ENCODE results near the gene MRC1. TPM values are rescaled to one million over a fixed set of nuclear protein-coding genes. Genes with fewer than 3 reads are reported as not detected.

MRC1 gene
- 3.0 TPM for total RNA-seq

DNA sequence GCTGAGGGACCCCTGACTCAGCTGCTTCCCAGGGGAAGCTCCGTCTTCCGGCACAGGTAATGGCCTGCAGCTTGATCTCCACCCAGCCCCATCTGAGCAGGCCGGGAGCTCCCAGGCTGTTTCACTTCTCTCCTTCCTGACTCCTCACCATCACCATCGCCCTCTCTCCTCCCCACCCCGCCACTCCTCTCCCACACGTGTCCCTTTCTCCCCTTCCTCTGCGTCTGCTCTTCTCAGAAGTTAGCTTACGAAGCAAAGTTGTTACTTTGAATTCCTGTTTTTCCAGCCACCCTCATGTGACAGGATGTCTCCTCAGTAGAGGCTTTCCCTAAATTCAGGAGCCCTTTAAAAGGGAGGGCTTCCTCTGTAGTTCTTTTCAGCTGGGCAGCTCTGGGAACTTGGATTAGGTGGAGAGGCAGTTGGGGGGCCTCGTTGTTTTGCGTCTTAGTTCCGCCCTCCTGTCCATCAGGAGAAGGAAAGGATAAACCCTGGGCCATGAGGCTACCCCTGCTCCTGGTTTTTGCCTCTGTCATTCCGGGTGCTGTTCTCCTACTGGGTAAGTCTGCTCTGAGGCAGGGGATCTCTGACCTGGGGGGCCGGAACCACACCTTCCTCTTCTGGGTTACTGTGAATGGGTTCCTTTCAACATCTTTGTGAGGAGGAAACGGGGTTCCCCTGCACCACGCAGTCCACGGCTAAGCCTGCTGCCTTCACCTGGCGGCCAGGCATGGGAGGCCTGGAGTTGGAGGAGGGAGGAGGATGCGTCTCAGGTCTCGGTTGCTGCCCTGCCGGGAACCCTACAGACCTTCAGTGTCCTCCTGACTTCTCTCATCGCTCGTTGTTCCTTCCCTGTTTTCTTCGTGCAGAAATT lies at the start of gene MRC1:
Gene MRC1, plus strand, starts transcription at position 378 of the 871 bp plus-strand sequence. Its CDS starts 118 bp downstream, at position 496.

DNA sequence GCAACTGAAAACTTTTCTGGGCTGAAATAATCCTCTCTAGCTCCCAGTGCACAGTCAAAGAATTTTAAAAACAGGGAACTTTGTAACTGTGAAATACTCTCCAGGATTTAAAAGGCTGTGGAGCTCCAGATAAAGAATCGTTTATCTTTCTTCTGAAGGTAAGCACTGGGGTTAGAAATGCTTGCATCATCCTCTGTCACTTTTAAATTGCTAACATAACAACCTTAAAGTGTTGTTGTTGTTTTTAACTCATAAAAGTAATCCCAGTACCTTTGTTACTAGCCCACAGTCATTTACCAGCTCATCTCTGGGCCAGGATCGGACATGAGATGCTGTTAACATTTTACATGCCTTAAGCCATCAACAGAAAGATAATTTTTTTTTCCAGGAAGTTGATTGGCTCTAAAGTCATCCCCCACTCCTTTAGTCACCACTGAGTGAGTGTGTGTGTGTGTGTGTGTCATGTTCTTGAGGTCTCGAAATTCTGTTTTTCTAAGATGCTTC lies 142.8 kb downstream of the MRC1 start, which contains the start of gene SLC39A12:
Gene SLC39A12, plus strand, starts transcription at position 51 of the 504 bp plus-strand sequence. CDS start 1,359 bp downstream, outside the sequence.

Small RNAs within 50 kb of the gene (small RNA-seq; reads per million reads assigned to genes)
- 0.21 reads per million for gene MIR511

Other genes starting within 250 kb of the MRC1 start
- gene HACD1, start 192.0 kb upstream of the MRC1 start, total RNA-seq: 32.3 TPM
- gene STAM, start 165.2 kb upstream of the MRC1 start, total RNA-seq: 46.1 TPM
- gene TMEM236, start 57.1 kb upstream of the MRC1 start, total RNA-seq: 0.23 TPM
- gene SLC39A12, start 142.6 kb downstream of the MRC1 start, total RNA-seq: 20.1 TPM